Activated T-cell treated with anti-CD3 and anti-CD28 coated beads, Interleukin-2, amount 50 U/mL, for 48 hours (primary cell): ENCODE data around the gene IGF1.
A peak's percentile ranks its signal among the peaks of the same experiment; 100 is the strongest.

Experiments
- DNase-seq, 2 experiments: peaks; one replicate each; pipeline ENCODE4 v3.0.0-alpha.2; 2020

Gene IGF1

GRCh38 chr12:102496591-102496990 is 16.2 kb upstream of the IGF1 start:
- no peak for DNase-seq

- DNase-seq: no peak
These were observed 6.9 kb upstream of the IGF1 start for GRCh38 chr12:102487226-102487625.

- DNase-seq: no peak
These were observed 5.8 kb upstream of the IGF1 start for GRCh38 chr12:102486153-102486552.

- DNase-seq: peak; percentile 73 to 74
These were observed 4.1 kb upstream of the IGF1 start for GRCh38 chr12:102484428-102484958.

GRCh38 chr12:102484017-102484416 is 3.7 kb upstream of the IGF1 start:
- peak; percentile 26 to 35 for DNase-seq

GRCh38 chr12:102483466-102483865 is 3.1 kb upstream of the IGF1 start:
- DNase-seq: peak in 1 of 2 experiments; percentile 31

- DNase-seq: no peak
These were observed 1.5 kb upstream of the IGF1 start for GRCh38 chr12:102481705-102482425.

GRCh38 chr12:102479939-102480338 is 424 bp downstream of the IGF1 start:
- DNase-seq: no peak

- peak; percentile 24 to 30 for DNase-seq
These were observed 1.1 kb downstream of the IGF1 start for GRCh38 chr12:102479099-102479885.

- DNase-seq: peak; percentile 44 to 49
These were observed 1.8 kb downstream of the IGF1 start for GRCh38 chr12:102478405-102479098.

- DNase-seq: no peak
These were observed 5.0 kb downstream of the IGF1 start for GRCh38 chr12:102475355-102475754.

- DNase-seq: peak; percentile 22 to 25
These were observed 5.8 kb downstream of the IGF1 start for GRCh38 chr12:102474438-102475064.

GRCh38 chr12:102472496-102472895 is 7.9 kb downstream of the IGF1 start:
- no peak for DNase-seq

- DNase-seq: no peak
These were observed 8.8 kb downstream of the IGF1 start for GRCh38 chr12:102471556-102471955.

- DNase-seq: no peak
These were observed 9.4 kb downstream of the IGF1 start for GRCh38 chr12:102470945-102471344.

- DNase-seq: no peak
These were observed 12.0 kb downstream of the IGF1 start for GRCh38 chr12:102468261-102468915.

- no peak for DNase-seq
These were observed 14.4 kb downstream of the IGF1 start for GRCh38 chr12:102465762-102466560.

GRCh38 chr12:102463659-102464249 is 16.6 kb downstream of the IGF1 start:
- DNase-seq: no peak

- DNase-seq: no peak
These were observed 17.4 kb downstream of the IGF1 start for GRCh38 chr12:102462795-102463465.

GRCh38 chr12:102462386-102462785 is 18.0 kb downstream of the IGF1 start:
- DNase-seq: no peak
